Measurements from ENCODE around the gene GJC1.

GJC1 gene

GRCh38 chr17:44829523-44830358 lies at the start of gene GJC1:
TSS of gene GJC1 (minus strand) at chr17:44830287. CDS start at chr17:44805817, 24,470 bp downstream.
- peak; percentile 5 for DNase-seq

GRCh38 chr17:44879376-44879775 lies 49.3 kb upstream of the GJC1 start:
- no peak for DNase-seq

DNA sequence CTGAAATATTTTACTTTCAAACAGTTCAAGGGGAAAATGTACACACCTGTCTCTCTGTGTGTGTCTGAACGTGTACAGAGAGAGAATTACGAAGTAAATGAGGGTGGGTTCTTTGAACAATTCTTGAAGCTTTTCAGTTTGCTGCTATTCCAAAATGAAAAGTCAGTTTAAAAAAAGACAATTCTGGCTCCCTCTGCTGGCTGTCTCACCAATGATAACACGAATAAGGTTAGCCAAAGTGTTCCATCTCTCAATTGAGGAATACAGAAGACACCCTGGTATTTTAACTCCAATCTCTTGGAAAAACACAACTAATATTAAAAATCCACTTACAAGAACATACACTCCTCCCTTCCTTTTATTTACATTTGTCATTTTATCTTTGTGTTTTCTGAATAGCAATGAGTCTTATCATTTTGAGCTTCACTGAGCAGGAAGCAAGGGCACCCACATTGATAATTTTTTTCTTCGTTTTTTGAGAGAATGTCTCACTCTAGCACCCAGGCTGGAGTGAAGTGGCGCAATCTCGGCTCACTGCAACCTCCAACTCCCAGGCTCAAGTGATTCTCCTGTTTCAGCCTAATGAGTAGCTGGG lies 48.6 kb upstream of the GJC1 start:
- DNase-seq, result peak; percentile 47

DNA sequence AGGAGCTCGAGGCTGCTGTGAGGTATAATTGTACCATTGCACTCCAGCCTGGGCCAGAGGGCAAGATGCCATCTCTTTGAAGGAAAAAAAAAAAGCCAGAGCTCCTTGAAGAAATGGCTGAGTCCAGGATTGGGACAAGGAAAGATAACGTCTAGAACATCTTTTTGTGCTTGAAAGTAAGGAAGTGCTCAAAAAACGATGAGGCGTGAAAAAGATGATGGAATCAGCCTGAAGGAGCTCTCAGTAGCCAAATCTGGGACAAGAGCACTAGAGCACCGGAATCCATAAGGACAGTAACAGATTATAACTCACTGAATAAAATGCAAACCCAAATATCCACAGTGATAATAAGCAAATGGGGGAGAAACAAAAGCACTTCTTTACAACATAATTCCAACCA lies 47.0 kb upstream of the GJC1 start:
- DNase-seq, result no peak

DNA sequence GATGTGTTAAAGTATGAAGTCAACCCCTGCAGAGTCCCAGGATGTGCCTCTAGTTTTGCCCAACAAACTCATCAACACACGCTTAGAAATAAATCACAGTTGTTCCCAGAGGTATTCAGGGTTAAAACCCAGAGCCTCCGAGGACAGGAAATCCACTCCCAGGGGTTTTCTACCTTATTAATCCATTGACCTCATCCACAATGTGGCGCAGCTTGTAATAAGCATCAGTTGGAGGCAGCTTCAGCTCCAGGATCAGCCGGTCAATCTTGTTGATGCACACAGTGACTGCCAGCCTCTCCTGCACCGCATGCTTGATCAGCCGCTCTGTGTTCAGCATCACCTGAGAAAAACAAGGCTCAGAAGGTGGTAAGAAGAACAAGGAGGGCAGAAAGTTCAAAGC lies 45.7 kb upstream of the GJC1 start:
- DNase-seq, result no peak

GRCh38 chr17:44872131-44872768 lies 42.2 kb upstream of the GJC1 start:
- DNase-seq, result no peak

DNA sequence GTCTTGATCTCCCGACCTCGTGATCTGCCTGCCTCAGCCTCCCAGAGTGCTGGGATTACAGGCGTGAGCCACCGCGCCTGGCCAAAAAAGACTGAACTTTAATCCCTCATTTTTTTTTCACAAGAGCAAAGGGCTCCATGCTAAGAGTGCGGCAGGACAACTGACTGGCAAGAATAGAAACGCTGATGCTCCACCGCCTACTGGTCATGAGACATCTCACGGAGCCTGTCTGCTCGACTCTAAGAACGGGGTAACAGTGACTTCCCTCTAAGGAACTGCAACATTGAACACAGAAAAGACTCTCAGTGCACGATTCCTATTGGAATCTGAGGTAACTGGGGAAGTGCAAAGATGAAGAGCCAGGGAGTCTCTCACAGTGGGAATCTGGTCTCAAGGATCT lies 41.5 kb upstream of the GJC1 start:
- no peak for DNase-seq

GRCh38 chr17:44867841-44868240 lies 37.8 kb upstream of the GJC1 start:
- no peak for DNase-seq

- DNase-seq, result no peak
Measured at GRCh38 chr17:44865931-44866330, 35.8 kb upstream of the GJC1 start.

GRCh38 chr17:44865231-44865660 lies 35.2 kb upstream of the GJC1 start:
- peak; percentile 79 for DNase-seq

- DNase-seq, result no peak
Measured at GRCh38 chr17:44864831-44865230, 34.7 kb upstream of the GJC1 start.

- no peak for DNase-seq
Measured at GRCh38 chr17:44863061-44863918, 33.2 kb upstream of the GJC1 start.

- DNase-seq, result no peak
Measured at GRCh38 chr17:44862278-44862914, 32.3 kb upstream of the GJC1 start.

DNA sequence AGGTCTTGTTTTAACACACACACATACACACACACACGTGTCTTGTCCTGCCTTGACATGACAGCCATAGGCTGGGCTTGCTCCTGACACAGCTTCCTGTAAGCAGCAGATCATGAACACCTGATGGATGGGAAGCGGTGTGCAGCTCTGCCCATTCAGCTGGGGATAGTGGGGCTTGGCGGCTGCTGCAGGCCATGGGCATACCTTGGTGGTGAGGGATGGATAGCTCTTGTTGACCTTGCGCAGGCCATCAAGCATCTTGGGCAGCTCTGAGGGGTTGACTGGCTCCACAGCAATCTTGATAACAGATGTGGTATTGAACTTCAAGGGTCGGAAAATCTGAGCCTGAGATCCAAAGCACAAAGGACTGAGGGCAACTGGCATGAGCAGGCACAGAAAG lies 29.6 kb upstream of the GJC1 start:
- DNase-seq, result no peak

- DNase-seq, result no peak
Measured at GRCh38 chr17:44854192-44854591, 24.1 kb upstream of the GJC1 start.

DNA sequence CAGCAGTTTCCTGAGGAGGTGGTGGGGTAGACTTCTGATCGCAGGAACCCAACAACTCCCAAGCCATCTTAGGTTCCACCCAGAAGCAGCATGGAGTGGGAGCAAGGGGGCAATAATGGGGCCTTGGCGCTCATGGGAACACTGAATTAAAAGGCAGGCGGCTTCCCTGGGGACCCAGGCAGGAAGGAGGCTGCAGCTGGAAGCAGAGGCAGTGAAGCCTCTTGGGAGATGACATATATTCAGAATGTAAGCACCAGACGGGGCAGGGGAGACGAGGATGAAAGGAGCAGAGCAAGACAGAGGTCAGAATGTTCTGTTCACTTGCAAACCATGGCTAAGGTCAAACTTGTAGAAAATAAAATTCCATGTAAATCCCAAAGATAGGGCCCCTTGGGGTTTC lies 20.5 kb upstream of the GJC1 start:
- DNase-seq, result no peak

GRCh38 chr17:44850025-44850424 lies 19.9 kb upstream of the GJC1 start:
- no peak for DNase-seq

- no peak for DNase-seq
Measured at GRCh38 chr17:44848961-44849489, 18.9 kb upstream of the GJC1 start.

DNA sequence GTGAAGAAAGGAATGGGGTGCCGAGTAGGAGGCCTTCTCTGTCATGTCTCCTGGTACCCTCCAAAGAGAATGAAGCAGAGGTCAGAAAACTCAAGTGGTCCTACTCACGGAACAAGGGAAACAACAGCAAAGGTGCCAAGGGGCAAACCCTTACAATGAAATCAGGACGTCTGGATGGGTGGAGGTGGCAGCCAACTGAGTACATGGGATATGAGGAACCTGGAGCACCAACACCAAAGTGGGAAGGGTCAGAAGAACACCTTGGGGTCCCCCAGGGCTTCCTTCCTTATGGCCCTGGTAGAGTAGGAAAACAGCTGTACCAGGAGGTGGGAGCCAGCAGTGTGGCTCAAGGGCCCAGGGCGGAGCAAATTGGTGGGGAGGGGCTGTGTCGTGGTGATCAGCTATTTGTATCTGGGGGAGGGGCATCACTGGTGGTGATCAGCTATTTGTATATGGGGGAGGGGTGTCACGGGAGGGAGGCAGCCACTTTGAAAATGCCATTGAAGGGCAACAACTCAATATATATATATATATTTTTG lies 18.2 kb upstream of the GJC1 start:
- no peak for DNase-seq

DNA sequence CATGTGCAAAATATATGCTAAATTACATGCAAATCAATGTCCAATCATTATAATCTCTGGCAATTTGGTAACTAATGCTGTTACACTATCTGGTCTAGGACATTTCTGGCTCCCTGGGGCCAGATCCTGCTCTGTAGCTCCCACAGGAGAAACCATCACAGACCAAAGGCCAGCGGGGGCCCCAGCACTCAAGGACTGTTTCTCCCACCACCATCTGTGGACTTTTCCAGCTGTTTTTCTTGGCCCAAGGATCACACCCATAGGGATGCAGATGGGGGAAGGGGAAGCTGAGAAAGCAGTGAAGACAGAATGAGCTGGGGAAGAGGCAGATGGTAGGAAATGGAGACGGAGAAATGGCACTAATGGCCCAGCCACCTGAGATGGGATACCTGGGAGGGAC lies 17.5 kb upstream of the GJC1 start, which contains the start of gene HIGD1B:
HIGD1B (plus strand) TSS at position 298 of the 400 bp plus-strand sequence. CDS start 270 bp downstream, outside the sequence.
- DNase-seq, result no peak

DNA sequence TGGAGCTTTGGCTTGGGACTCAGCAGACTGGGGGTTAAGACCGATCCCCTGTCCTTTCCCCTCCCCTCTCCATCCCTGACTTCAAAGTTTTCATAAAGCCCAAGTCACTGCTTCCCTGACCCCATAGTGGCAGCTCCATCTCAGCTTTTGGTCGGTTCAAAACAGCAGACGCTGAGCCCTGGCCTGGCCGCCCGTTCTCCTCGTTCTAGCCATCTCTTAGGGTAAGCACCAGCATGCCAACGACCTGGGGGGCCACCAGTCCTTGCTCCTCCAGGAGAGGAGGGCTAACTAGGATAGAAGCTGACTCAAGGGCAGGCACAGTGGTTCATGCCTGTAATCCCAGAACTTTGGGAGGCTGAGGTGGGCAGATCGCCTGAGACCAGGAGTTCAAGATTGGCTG lies 16.1 kb upstream of the GJC1 start:
- no peak for DNase-seq

DNA sequence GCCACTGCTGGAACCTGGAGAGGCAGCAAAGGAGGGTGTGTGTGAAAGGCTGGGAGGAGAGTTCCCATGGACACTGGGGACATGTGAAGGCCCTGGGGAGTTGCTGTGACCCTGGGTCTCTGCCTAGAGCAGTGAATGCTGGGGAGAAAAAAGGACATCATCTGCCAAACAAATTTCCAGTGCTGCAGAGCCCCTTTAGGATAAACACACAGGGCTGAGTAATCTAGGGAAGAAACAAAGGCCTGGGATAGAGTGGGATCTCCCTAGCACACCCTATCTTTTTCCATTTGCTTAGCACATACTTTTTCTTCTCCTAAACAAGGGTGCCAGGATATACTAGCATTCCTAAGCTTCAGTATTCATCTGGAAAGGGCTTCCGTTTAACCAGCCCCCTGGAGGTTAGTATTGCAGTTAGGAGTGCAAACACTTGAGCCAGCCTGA lies 14.3 kb upstream of the GJC1 start:
- DNase-seq, result no peak

Measured in CD4-positive, alpha-beta T cell treated with Interleukin-6 for 4 hours (primary cell).